AG09309 (cell line): ENCODE results near the gene ARHGAP26.

Experiments
- DNase-seq: peaks from one replicate; pipeline ENCODE4 v3.0.0-alpha.2; 2010; ENCODE audit warnings: low read depth
- H3K4me3 ChIP-seq: 2 replicates; pipeline ENCODE4 v1.5.1; 2011; ENCODE audit warnings: mild to moderate bottlenecking, low read depth, low read length, moderate library complexity; ENCODE audit not compliant: control insufficient read depth
- TF ChIP-seq, protein P1 (sequence below): IDR thresholded peaks from 2 replicates; pipeline ENCODE4 v1.5.1; 2011; ENCODE audit warnings: mild to moderate bottlenecking, low read depth, low read length, inconsistent platforms; ENCODE audit not compliant: insufficient read depth, control insufficient read depth; ENCODE audit errors: missing control alignments

Gene ARHGAP26

DNA sequence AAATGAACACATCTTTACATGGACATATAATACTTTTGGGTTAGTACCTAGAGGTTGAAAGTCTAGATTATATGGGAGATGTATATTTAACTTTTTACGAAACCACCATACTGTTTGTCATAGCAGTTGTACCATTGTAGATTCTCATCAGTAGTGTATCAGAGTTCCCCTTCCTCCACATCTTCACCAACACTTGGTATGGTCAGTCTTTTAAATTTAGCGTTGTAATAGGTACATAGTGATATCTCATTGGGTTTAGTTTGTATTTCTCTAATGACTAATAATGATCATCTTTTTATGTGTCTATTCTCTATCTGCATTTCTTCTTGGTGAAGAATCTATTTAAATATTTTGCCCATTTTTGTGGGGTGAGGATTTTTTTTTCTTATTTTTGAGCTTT is 495.8 kb downstream of the ARHGAP26 start:
- H3K4me3 ChIP-seq, result no peak overlapping the region
- TF ChIP-seq, protein P1, sequence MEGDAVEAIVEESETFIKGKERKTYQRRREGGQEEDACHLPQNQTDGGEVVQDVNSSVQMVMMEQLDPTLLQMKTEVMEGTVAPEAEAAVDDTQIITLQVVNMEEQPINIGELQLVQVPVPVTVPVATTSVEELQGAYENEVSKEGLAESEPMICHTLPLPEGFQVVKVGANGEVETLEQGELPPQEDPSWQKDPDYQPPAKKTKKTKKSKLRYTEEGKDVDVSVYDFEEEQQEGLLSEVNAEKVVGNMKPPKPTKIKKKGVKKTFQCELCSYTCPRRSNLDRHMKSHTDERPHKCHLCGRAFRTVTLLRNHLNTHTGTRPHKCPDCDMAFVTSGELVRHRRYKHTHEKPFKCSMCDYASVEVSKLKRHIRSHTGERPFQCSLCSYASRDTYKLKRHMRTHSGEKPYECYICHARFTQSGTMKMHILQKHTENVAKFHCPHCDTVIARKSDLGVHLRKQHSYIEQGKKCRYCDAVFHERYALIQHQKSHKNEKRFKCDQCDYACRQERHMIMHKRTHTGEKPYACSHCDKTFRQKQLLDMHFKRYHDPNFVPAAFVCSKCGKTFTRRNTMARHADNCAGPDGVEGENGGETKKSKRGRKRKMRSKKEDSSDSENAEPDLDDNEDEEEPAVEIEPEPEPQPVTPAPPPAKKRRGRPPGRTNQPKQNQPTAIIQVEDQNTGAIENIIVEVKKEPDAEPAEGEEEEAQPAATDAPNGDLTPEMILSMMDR, result no peak
- DNase-seq, result no peak

DNA sequence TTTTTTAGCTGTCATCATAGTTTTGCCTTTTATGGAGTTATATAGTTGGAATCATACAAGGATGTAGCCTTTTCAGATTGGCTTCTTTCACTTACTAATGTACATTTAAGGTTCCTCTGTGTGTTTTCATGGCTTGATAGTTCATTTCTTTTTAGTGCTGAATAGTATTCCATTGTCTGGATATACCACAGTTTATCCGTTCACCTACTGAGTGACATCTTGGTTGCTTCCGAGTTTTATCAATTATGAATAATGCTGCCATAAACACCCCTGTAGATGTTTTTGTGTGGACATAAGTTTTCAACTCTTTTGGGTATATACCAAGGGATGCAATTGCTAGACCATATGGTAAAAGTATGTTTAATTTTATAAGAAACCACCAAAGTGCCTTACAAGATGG is 497.0 kb downstream of the ARHGAP26 start:
- no peak for DNase-seq
- H3K4me3 ChIP-seq, result no peak overlapping the region
- TF ChIP-seq, protein P1, result no peak

DNA sequence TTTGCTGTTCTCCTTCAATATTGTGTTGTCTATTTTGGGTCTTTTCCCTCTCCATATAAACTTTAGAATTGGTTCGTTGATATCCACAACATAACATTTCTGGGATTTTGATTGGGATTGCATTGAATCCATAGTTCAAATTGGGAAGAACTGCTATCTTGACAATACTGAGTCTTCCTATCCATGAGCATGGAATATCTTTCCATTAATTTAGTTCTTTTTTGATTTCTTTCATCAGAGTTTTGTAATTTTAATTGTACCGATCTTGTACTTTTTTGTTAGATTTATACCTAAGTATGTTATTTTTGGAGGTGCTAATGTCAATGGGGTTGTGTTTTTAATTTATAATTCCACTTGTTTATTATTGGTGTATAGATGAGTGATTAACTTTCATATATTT is 498.2 kb downstream of the ARHGAP26 start:
- TF ChIP-seq, protein P1, result no peak
- DNase-seq, result no peak
- H3K4me3 ChIP-seq, result no peak overlapping the region

DNA sequence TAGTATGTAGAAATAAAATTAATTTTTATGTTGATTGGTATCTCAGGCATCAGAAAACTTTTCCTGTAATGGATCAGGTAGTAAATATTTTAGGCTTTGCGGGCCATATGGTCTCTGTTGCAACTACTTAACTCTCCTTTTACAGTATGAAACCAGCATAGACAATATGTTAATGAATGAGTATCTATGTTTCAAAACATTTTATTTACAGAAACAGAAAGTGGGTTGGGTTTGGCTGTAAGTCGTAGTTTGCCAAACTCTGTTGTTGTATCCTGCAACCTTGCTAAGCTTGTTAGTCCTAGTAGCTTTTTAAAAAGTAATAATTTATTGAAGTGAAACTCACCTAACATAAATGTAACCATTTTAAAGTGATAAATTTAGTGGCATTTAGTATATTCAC is 501.3 kb downstream of the ARHGAP26 start:
- TF ChIP-seq, protein P1, result no peak
- no peak for DNase-seq
- H3K4me3 ChIP-seq, result no peak overlapping the region

DNA sequence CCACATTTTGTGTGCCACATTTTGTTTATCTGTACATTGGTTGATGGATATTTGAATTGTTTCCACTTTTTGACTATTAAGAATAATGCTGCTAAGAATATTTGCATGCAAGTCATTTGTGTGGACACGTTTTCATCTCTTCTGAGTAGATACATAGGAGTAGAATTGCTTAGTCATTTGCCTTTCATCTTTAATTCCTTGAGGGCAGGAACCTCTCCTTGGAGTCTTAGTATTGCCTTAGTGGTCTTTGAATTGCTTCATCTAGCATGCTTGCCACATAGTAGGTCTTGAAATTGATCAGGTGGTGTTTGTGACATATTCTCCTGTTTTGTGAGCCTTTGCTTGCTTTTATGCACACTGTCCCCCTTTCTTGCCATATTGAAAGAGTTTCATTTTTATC is 504.8 kb downstream of the ARHGAP26 start:
- TF ChIP-seq, protein P1, result no peak
- no peak for DNase-seq
- no peak overlapping the region for H3K4me3 ChIP-seq

DNA sequence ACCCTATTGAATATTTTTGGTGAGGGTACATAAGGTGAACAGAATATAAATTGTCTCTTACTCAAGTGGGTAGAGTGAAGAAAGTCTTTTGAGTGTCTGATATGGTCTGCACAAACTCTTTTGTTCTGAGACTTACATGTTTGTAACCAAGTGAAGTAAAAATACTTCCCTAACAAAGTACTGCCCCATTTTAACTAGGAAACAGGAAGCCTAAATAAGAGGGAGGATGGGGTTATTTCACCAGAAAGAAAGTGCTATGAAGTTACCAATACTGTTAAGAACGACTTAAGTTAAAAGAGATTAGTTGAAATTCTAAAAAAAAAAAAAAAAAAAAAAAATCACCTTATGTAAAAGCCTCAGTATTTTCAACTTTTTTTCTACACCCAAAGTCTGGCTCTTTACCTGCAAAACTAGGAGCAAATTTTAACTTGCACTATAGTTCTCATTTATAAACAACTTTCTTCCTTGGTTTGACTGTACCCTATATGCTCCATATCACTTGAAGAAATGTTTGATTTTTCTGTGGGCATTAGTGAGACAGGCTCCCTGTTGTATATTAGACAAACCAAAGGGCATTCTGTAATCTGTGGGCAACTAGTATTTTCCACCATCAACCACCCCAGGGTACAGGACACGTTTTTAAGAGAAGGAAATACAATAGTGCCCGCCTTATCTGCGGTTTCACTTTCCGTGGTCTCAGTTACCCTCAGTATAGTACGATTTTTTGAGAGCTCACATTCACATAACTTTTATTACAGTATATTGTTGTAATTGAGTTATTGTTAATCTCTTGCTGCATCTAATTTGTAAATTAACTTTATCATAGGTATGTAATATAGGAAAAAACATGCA is 505.6 kb downstream of the ARHGAP26 start:
- TF ChIP-seq, protein P1, result no peak
- no peak for DNase-seq
- H3K4me3 ChIP-seq, result no peak overlapping the region
